GM18508 (cell line): Measurements from ENCODE around the gene DYNLT4.
"Not testable (repeated sequence)": the region's sequence is repeated elsewhere in the genome, so short reads cannot be mapped to it uniquely, and the experiment has no call there.

Experiments
- ATAC-seq: cut with Tn5 transposase; IDR thresholded peaks from one replicate; pipeline ENCODE4 v1.9.1; 2021; ENCODE audit warnings: moderate number of reproducible peaks; ENCODE audit not compliant: insufficient read depth, unreplicated experiment

The DYNLT4 gene

GRCh38 chr1:44829506-44830384, 22.6 kb upstream of the DYNLT4 start:
- no peak for ATAC-seq

- ATAC-seq: no peak
Measured at GRCh38 chr1:44828841-44829440, 21.8 kb upstream of the DYNLT4 start.

DNA sequence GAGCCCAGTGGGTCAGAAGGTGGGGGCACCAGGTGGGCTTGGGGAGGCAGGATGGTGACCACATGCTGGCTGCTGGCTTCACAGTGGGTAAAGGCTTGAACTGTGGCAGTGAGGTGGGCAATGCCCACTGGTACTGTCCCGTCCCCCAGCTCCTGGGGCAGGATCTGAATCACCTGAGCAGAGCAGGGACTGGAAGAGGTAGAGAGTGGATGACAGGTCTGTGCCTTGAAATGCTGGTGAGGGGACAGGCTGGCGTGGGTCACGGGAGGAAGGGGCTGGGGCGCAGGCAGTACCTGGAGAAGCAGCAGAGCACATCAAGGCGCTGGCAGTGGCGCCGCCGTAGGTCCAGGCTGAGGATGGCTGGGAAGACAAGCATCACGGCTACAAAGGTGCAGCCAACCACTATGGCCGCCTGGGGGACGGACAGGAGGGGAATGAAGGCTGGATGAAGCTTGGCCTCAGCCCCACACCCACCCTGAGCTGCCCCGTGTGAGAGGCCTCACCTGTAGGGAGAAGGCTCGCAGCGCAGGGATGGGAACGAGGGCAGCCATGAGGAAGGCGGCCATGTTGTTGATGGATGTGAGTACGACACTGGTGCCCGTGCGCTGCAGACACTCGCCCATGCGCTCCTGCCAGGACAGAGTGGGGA, 21.0 kb upstream of the DYNLT4 start:
- no peak for ATAC-seq

- no peak for ATAC-seq
Measured at GRCh38 chr1:44827197-44828002, 20.2 kb upstream of the DYNLT4 start.

GRCh38 chr1:44826375-44827196, 19.4 kb upstream of the DYNLT4 start:
- no peak for ATAC-seq

DNA sequence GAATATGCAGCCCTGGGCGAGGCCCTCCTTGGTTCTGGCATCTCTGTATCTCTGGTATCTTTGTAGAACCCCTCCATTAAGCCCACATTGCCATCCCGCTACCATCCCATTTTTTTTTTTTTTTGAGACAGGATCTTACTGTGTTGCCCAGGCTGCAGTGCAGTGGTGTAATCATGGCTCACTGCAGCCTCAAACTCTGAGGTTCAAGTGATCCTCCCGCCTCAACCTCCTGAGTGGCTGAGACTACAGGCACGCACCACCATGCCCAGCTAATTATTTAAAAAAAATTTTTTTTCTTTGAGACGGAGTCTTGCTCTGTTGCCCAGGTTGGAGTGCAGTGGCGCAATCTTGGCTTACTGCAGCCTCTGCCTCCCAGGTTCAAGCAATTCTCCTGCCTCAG, 17.2 kb upstream of the DYNLT4 start:
- not testable (repeated sequence) for ATAC-seq

DNA sequence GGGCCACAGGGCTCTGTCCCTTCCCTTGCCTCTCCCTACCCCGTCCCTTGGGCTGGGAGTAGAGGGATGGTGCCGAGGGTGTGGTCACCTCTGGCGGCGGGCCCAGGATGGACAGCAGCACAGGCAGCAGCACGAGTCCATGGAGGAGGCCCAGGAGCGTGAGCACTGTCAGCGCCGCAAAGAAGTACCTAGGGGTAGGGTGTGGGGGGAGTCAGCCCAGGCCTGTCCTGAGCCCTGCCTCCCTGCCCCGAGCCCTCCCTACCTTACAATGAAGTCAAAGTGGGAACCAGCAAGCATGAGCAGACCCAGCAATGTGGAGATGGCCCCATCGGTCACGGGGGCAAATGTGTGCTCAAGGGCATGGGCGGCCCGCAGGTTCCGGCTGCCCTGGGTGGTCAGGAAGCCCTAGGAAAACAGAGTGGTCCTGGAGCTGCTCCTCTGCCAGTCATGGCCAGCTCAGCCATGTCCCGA, 15.9 kb upstream of the DYNLT4 start:
- ATAC-seq: no peak

DNA sequence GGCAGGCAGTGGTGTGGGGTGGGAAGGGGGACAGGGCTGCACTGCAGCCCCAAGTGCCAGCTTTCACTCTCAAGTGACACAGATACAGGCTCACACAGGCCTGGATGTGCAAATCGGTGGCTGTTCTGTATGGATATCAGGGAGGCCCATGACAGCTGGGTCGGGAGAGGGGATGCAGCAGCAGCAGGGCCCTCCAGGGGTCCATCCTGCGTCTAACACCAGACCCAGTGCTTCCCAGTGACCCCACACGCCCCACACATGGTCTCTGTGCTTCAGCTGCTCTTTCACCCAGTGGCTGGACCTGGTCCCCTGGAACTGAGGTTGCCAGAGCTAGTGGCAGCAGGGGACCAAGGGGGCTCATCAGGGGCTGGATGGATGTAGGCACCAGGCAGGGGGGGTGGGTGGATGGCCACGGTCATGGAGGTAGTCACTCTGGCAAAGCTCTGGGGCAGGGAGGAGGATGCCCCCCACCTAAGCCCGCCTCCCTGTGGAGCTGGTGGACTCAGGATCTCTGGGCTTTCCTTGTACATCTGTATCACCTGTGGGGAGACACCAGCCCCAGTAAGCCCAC, 15.1 kb upstream of the DYNLT4 start:
- ATAC-seq: no peak

GRCh38 chr1:44821240-44821715, 14.1 kb upstream of the DYNLT4 start:
- no peak for ATAC-seq

GRCh38 chr1:44820328-44821239, 13.4 kb upstream of the DYNLT4 start:
- ATAC-seq: no peak

DNA sequence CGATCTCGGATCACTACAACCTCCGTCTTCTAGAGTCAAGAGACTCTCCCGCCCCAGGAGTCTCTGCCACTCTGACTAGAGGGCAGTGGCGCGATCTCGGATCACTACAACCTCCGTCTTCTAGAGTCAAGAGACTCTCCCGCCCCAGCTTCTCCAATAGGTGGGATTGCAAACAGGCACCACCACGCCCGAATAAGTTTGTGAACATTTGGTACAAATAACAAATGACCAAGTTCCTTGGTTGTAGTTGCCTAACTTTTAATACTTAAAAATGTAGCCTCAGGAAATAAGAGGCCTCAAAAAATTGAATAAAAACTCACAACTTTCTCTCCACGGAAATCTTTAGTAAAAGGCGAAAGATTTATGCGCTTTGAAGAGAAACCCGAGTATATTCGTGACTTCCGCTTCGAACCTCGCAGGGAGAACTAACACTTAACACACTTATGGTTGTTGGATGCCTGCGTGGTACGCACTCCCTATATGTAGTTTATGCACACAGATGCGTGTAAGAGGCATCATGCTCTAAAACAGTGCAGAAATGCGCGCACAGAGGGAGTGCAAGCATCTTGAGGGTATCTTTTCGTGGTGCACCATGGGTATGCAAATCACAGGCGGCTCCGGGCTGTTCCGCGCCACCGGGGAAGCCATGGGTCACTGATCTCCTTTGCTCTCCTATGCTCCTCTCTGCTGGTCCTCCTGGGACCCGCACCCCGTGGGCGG, 12.6 kb upstream of the DYNLT4 start:
- peak; percentile 67 for ATAC-seq

GRCh38 chr1:44819196-44819607, 12.1 kb upstream of the DYNLT4 start:
- no peak for ATAC-seq

DNA sequence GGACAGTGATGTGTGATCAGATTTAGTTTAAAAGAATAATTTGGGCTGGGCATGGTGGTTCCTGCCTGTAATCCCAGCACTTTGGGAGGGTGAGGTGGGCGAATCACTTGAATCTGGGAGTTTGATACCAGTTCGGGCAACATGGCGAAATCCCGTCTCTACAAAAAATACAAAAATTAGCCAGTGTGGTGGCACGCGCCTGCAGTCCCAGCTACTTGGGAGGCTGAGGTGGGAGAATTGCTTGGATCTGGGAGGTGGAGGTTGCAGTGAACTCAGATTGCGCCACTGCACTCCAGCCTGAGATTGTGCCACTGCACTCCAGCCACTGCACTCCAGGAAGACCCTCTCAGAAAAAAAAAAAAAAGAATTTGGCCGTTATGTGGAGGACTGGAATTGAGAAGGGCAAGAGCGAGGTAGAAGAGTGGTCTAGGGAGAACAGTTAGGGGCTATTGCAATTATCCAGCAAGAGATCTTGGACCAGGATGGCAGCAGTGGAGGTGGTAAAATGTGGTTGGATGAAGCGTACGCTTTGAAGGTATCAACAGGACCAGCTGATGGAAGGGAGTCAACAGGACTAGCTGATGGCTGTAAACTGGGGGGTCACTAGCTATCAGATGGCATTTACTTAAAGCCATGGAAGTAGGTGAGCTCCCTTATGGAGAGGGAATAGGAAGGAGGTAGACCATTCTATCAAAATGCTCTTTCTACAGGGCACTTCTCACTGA, 10.8 kb upstream of the DYNLT4 start:
- ATAC-seq: no peak

- no peak for ATAC-seq
Measured at GRCh38 chr1:44817307-44817706, 10.2 kb upstream of the DYNLT4 start.

- ATAC-seq: not testable (repeated sequence)
Measured at GRCh38 chr1:44815926-44816325, 8.8 kb upstream of the DYNLT4 start.

- ATAC-seq: no peak
Measured at GRCh38 chr1:44812822-44813543, 5.8 kb upstream of the DYNLT4 start.
